NCI-H1417 (cell line): ENCODE results near the gene IL1A.

ENCODE experiments used
- DNase-seq, 3 experiments: peaks; one replicate each; lab custom pipeline; 2025; lab: John Stamatoyannopoulos, UW

Gene IL1A

DNA sequence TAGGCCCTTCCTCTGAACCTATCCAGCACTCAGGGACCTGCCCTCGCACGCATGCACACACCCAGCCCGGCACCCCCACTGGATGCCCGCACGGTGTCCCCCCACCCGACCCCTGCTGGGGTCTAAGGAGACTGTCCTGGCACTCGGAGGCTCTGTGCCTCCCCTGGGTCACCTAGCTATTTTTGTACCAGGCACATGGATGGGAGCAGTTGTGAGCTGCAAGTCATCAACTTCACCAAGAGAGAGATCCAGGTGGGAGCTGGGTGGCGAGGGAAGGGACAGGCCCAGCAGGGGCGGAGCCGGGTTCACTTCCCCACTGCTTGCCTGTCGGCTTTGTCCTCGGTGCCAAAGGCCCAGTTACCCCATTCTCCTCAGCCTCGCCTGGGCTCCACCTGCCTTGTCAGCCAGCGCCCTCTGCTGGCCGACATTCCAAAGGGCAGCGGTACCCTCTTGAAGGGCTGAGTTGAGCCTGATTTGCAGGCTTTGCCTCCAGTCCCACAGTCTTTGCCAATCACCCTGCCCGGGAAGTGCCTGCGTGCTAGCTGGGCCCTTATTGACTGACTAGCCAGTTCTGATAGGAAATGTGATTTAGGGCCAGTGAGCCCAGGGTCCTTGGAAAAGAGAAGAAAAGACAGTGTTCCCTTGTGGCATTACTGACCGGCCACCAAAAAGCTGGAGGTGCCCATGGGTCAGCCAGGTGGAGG is 57.7 kb downstream of the IL1A start:
- peak; percentile 79 to 92 (median 83) for DNase-seq

DNA sequence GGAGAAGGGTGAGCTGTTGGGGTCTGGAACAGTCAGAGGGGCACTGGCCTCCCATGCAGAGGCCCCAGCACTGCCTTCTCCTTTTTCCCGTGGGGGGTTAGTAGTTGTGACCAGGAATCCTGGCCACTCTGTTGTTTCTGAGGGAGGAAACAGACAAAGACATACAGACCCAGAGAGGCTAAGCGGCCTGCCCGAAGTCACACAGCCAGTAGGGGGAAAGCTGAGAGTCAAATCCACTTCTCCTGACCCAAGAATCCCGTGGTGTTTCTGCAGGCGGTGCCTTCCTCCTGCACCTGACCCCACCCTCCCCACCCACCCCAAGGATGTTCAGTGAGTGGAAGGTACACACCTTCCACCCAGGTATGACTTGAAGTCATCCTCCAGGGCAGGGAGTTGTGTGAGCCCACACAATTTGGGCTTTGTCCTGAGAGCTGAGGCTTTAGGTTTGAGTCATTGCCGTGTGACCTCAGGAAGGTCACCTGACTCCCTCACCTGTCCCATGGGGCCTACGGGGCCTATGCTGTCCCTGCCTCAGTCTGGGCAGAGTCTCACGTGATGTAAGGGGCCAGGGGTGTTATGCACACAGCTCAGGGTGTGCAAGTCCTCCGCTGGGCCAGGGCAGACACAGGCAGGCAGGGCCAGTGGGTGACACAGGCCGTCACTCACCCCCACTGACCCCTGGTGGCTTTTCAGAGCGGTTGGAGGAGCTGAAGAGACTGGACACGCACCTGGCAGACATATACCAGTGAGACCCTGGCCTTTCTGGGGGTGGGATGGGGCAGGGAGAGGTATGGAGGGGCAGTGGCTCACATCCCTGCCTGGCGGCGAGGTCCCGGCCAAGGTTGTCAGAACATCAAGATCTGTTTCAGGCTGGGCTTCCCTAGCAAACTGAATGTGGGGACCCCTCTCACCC is 58.5 kb downstream of the IL1A start:
- peak in 1 of 3 experiments; percentile 30 for DNase-seq

DNA sequence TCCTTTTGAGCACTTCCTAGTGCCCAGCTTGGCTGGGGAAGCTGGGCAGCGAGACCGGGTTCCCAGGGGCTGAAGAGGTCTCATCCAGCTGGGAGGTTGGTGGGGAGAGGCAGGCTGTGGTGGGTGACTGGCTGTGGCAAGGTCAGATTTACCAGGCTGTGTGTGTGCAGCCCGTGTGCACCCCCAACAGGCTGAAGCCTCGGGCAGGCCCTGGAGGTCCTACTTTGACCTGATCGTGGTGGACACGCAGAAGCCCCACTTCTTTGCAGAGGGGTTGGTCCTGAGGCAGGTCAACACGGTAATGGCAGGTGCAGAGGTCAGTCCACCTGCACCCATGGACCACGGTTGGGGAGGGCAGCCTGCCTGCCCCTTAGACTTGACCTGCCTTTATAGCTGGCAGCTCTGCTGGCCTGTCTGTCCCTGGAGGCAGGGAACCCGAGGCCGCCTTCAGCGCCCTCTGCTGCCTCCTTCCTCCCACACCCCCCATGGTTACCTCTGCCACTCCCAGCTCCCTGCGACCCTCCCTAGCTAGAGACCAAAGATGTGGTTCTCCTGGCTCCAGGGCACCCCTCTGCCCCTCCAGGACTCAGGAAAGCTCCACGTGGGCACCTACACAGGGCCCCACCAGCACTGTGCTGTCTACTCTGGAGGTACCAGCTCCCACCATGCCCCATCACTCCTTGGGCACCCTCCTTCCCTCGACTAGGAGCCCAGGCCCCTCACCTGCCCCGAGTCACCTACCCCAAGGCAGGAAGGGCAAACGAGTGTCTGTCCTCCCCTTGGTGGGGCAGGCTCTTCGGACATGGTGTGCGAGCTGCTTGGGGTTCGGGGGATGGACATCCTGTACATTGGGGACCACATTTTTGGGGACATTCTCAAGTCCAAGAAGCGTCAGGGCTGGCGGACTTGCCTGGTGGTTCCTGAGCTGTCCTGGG is 59.4 kb downstream of the IL1A start:
- peak in 1 of 3 experiments; percentile 9 for DNase-seq

DNA sequence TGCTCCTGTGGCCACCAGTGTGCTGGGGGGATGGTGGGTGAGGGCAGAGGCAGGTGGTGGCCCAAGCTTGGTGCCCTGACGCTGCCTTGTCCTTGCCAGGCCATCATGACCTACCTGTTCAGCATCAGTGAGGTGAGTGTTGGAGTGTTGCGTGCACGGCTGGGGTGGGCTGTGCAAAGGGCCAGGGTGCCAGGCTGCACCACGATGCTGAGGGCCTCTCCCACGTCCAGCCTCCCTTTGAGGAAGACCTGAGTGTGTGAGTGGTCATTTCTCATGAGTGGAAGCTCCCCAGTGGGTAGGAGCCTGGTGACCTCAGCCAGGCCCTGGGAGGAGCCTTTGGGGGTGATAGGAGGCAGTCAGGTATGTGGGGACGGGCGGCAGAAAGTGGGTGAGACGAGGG is 60.3 kb downstream of the IL1A start:
- DNase-seq, result no peak
